Esophagus squamous epithelium (tissue), 5 donors: Measurements from ENCODE around the gene GCDH. TPM values are rescaled to one million over a fixed set of nuclear protein-coding genes. Genes with fewer than 3 reads are reported as not detected.
A peak's percentile ranks its signal among the peaks of the same experiment; 100 is the strongest.
"Not testable (repeated sequence)": the region's sequence is repeated elsewhere in the genome, so short reads cannot be mapped to it uniquely, and the experiment has no call there.

Source experiments
- DNase-seq: peaks from one replicate; lab custom pipeline; 2025; lab: John Stamatoyannopoulos, UW
- H3K27ac ChIP-seq, 4 donors: fragments of 200-600 bp; sonication (generic); one replicate each; pipeline ENCODE4 v1.5.1; 2016 to 2019; ENCODE audit warnings: mild to moderate bottlenecking in 1 of 4
- H3K27me3 ChIP-seq, 4 donors: fragments of 200-600 bp; sonication (generic); 1 replicate in 3 of 4; 2 replicates in 1 of 4; pipeline versions ENCODE4 v1.5.1 to v1.6.0; 2017 to 2021; ENCODE audit warnings: antibody characterized with exemption in 1 of 4
- H3K36me3 ChIP-seq, 3 donors: fragments of 200-600 bp; sonication (generic); one replicate each; pipeline ENCODE4 v1.5.1; 2016 to 2019
- H3K4me1 ChIP-seq, 3 donors: fragments of 200-600 bp; sonication (generic); one replicate each; pipeline ENCODE4 v1.5.1; 2017 to 2019
- H3K4me3 ChIP-seq, 4 donors: fragments of 200-600 bp; sonication (generic); 1 replicate in 3 of 4; 2 replicates in 1 of 4; pipeline ENCODE4 v1.5.1; 2016 to 2019; ENCODE audit warnings: mild to moderate bottlenecking in 2 of 4, moderate library complexity in 1 of 4
- H3K9me3 ChIP-seq, 3 donors: fragments of 200-600 bp; sonication (generic); one replicate each; pipeline ENCODE4 v1.5.1; 2016 to 2019
- CTCF ChIP-seq, 6 experiments: fragments of 450-650 bp in 4 of 6; fragments of 200-600 bp in 2 of 6; sonication (generic) in 2 of 6; IDR thresholded peaks; one replicate each; pipeline ENCODE4 v1.5.1; 2016 to 2019; ENCODE audit warnings: antibody characterized with exemption in 6 of 6, mild to moderate bottlenecking in 4 of 6, moderate library complexity in 4 of 6
- POLR2A ChIP-seq, 4 donors: fragments of 450-650 bp; IDR thresholded peaks; one replicate each; pipeline ENCODE4 v1.6.1; 2017; ENCODE audit warnings: antibody characterized with exemption in 4 of 4, mild to moderate bottlenecking in 4 of 4, moderate library complexity in 3 of 4
- WGBS, 2 donors: methylation state at CpG; one replicate each; pipeline ENCODE4 v1.1.5; 2018; 5-methylcytosine and 5-hydroxymethylcytosine counted together
- intact Hi-C: fragments of 100-400 bp; cut with DNase I; formaldehyde crosslinking; loops from one replicate; pipeline ENCODE4 v1.15.0; 2022
- total RNA-seq, 4 donors: library from RNA; depleted of rRNA; stranded (reverse); fragments of >200 nt; gene quantifications; one replicate each; pipeline ENCODE4 v1.1.0, GENCODE V29; 2016
- donor health status: DM: yes; HTN: yes; CAD: no.

Gene GCDH
- total RNA-seq, 4 donors from 2014 or later = 20.9 to 44.1 (median 34.9) TPM

GRCh38 chr19:12912571-12912970, 21.6 kb downstream of the GCDH start:
- no peak for DNase-seq
- no peaks in the 10 kb centered on the region for H3K27me3 ChIP-seq
- H3K4me3 ChIP-seq = peak overlapping the region in 3 of 4 donors; percentile 29 to 54 (median 35)
- H3K4me1 ChIP-seq = peaks cover 21 to 32% (median 22%) of the 10 kb centered on the region in 3 donors
- H3K36me3 ChIP-seq = no peaks in the 10 kb centered on the region
- intact Hi-C loops = no loop called here
- no peaks in the 10 kb centered on the region for H3K9me3 ChIP-seq
- WGBS, 2 donors = 24 to 29% methylated on average over 4 of the region's 4 CpGs
- TF ChIP-seq POLR2A (IDR thresholded peaks at IDR 0.05) (no peak), CTCF (IDR thresholded peaks at IDR 0.05) (no peak)
- peak overlapping the region; percentile 64 to 88 (median 84) for H3K27ac ChIP-seq

GRCh38 chr19:12913011-12913561, 22.1 kb downstream of the GCDH start:
- WGBS, 2 donors = 4 to 26% methylated on average over 9 to 15 of the region's 22 CpGs
- no peak for TF ChIP-seq CTCF (IDR thresholded peaks at IDR 0.05)
- TF ChIP-seq POLR2A (IDR thresholded peaks at IDR 0.05) = no peak
- Histone ChIP-seq H3K4me1 (peaks cover 21 to 32% (median 22%) of the 10 kb centered on the region in 3 donors), H3K9me3 (no peaks in the 10 kb centered on the region), H3K27ac (peak overlapping the region; percentile 64 to 88 (median 84)), H3K36me3 (no peaks in the 10 kb centered on the region), H3K4me3 (peak overlapping the region in 3 of 4 donors; percentile 29 to 54 (median 35)), H3K27me3 (no peaks in the 10 kb centered on the region)
- no peak for DNase-seq
- intact Hi-C loops = no loop called here

GRCh38 chr19:12913851-12914690, 23.1 kb downstream of the GCDH start:
- intact Hi-C loops = no loop called here
- H3K4me3 ChIP-seq = no peak overlapping the region
- TF ChIP-seq POLR2A (IDR thresholded peaks at IDR 0.05) = no peak
- TF ChIP-seq CTCF (IDR thresholded peaks at IDR 0.05) = no peak
- H3K27me3 ChIP-seq = no peaks in the 10 kb centered on the region
- no peak for DNase-seq
- no peaks in the 10 kb centered on the region for H3K9me3 ChIP-seq
- no peaks in the 10 kb centered on the region for H3K36me3 ChIP-seq
- WGBS, 2 donors = 37 to 52% methylated on average over 9 to 11 of the region's 12 CpGs
- peak overlapping the region; percentile 64 to 88 (median 84) for H3K27ac ChIP-seq
- H3K4me1 ChIP-seq = peaks cover 21 to 37% (median 26%) of the 10 kb centered on the region in 3 donors

GRCh38 chr19:12915860-12916259, 24.9 kb downstream of the GCDH start:
- DNase-seq, H3K27ac ChIP-seq, intact Hi-C loops, H3K36me3 ChIP-seq, H3K9me3 ChIP-seq, H3K4me3 ChIP-seq, H3K27me3 ChIP-seq: not testable (repeated sequence)
- peaks cover 21 to 45% (median 26%) of the 10 kb centered on the region in 3 donors for H3K4me1 ChIP-seq
- 81 to 100% methylated on average over 3 to 4 of the region's 4 CpGs for WGBS, 2 donors

GRCh38 chr19:12918253-12918652, 27.3 kb downstream of the GCDH start:
- Histone ChIP-seq H3K9me3 (no peaks in the 10 kb centered on the region), H3K27ac (no peak overlapping the region), H3K4me1 (peaks cover 9 to 28% (median 13%) of the 10 kb centered on the region in 3 donors), H3K4me3 (no peak overlapping the region), H3K36me3 (peaks cover under 1 to 13% (median 2%) of the 10 kb centered on the region in 3 donors), H3K27me3 (no peaks in the 10 kb centered on the region)
- intact Hi-C loops = no loop called here
- no peak for DNase-seq
- WGBS, 2 donors = 88% methylated on average over 7 to 13 of the region's 14 CpGs
- TF ChIP-seq POLR2A (IDR thresholded peaks at IDR 0.05) = no peak
- TF ChIP-seq CTCF (IDR thresholded peaks at IDR 0.05) = no peak
